M059J (cell line): Measurements from ENCODE around the gene CEP72. TPM values are rescaled to one million over a fixed set of nuclear protein-coding genes. Genes with fewer than 3 reads are reported as not detected.

Experiments used
- DNase-seq: peaks from one replicate; pipeline ENCODE4 v3.0.0-alpha.2; 2012; ENCODE audit warnings: low read depth
- total RNA-seq: library from RNA; depleted of rRNA; stranded (reverse); fragments of >200 nt; shearing (Covaris generic); gene quantifications from 2 replicates; pipeline ENCODE4 v1.2.3, GENCODE V29; 2014

Gene CEP72
- total RNA-seq, 1 experiment from 2014 or later, result 6.1 TPM

DNA sequence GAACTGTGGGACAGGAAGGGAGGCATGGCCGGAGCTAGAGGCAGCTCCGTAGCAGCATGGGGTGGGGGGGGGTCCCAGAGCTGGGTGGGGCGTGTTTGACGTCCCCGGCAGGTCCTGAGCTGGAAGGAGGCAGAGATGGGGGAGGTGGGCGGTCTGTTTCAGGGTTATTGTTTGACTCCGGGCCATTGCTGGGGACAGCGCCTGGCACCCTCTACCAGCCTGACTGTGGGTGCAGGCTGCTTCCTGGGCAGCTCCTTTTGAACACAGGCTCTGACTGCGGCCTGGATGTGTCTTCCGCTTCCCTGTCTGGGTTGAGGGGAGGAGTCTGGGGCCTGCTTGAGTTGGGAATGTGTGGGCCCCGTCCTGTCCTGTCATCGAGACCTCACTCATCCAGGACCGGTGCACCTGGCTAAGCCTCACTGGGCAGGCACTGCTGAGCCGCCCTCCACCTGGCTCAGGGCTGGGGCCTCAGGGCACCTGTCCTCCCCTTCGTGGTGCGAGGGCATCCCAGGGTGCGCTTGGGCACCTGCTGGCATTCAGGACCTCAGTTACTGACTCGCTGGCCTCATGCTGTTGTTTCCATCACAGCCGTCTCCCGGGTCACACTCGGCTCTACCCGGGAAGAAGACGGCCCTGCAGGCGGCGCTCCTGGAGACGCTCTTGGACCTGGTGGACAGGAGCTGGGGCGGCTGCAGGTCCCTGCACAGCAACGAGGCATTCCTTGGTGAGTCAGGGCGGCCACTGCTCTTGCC is 26.5 kb downstream of the CEP72 start:
- no peak for DNase-seq

DNA sequence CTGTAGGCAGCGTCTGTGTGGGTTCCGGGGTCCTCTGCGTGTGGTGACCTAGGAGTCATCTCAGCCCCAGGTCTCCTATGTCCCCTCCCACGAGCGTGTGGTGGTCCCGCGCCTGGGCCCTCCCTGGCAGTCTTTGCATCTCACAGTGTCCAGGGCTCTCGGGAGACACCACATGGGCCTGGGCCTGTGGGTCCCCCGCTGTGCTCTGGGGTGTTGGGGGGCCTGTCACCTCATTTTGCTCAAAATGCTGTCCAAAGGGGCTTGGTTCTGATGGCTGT is 27.1 kb downstream of the CEP72 start:
- no peak for DNase-seq

DNA sequence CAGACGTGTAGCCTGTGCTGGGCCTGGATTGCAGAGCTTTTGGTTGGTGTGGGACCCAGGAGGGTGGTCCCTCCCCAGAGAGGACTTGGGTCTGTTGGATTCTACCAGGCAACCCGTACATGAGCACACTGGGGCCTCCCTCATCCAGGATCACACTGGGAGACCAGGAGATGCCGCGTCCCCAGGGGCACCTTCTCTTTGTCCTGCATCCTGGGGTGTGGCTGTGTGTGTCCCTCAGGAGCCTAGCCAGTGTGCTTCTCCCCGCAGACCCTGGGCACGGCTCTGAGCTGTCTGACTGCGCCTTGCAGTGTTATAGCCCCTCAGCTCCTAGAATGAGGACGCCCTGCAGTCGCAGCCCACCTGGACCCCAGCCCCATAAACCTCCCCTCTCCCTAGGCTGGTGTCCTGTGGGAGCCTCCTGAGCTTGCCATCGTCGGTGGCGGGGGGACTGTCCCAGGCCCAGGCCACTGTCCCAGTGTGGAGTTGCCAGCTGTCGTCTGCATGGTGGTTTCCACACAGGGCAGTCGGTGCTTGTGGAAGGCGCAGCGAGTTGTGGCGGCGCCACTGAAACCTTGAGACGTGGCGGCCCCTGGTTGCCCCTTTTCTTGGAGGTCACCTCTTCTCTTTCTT is 27.6 kb downstream of the CEP72 start:
- no peak for DNase-seq

DNA sequence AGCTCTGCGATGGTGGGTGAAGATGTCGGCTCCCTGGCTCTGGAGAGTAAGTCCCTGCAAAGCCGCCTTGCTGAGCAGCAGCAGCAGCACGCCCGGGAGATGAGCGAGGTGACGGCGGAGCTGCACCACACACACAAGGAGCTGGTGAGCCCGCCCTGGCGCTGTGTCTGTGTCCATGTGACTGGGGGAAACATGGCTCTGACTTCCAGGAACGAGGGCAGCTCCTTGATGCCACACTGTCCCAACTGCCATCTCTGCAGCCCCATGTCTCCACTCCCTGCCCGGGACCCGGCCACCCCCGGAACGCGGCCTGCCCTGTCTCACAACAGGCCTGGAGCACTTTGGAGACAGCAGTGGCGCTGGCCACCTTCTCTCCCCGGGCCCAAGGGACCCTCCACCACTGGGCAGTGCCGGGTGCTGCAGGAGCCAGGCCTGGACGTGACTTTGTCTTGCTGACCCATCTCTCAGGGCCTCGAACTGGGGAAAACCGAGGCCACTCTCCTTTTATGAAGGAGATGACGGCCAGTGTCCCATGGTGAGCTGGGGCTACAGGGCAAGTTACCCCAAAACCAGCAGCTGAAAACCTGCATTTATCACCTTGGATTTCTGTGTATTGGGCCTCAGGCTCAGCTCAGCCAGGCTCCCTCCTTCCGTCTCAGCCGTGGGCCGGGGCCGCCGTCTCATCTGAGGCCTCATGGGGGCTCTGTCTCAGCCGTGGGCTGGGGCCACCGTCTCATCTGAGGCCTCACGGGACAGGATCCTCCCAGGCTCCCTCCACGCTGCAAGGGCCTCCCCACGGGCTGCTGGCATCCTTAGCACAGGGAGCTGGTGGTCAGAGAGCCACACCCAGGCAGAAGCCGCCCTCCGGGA is 28.6 kb downstream of the CEP72 start:
- no peak for DNase-seq

DNA sequence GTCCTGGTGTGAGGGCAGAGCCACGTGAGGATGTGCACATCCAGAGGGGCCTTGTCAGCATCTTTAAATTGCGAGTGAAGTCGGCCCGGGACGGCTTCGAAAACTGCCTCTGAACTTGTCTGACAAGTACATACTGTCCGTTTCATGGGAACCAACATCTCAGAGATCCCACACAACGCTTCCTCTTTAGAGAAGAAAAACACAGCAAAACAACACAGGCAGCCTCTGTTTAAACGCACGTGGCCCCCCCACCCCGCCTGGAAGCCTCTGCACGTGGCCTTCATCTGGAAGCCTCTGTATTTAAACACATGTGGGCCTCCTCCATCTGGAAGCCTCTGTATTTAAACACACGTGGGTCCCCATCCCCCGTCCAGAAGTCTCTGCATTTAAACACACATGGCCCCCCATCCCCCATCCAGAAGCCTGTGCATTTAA is 29.2 kb downstream of the CEP72 start:
- no peak for DNase-seq

DNA sequence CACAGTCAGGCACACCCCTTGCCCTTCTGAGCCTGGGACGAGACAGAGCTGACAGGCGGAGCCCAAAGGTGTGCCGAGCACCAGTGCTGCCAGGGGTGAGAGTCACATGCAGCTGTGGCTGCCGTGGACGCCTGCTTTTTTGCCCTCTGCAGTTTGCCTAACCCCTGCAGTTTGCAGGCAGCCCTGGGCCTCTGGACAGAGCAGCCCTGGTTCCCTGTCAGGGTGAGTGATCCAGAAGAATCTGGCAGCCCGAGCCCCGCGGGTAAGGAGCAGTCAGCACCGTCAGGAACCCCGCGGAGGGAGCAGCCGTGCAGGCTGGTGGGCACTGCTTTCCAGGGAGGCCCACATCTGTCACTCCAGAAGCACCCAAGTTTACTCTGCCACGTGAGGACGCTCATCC is 30.3 kb downstream of the CEP72 start:
- no peak for DNase-seq

DNA sequence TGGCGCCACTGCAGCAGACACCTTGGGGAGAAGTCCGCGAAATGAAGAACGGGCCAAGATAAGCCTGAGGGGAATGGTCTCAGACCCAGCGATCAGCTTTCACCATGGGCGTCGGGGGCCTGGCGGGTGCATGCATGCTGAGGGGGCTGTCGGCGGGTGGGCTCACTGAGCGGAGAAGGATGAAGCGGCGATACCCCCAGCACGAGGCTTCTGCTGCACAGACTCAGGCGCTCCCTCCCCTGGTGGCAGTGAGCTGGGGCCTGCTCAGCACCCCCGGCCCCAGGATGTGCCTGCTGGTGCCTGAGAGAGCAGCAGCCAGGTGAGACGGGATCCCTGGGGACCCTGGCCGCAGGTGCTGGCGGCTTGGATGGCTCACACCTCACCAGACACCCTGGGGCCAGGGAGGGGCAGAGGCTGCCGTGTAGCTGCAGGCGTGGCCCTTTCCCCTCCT is 31.2 kb downstream of the CEP72 start:
- no peak for DNase-seq

DNA sequence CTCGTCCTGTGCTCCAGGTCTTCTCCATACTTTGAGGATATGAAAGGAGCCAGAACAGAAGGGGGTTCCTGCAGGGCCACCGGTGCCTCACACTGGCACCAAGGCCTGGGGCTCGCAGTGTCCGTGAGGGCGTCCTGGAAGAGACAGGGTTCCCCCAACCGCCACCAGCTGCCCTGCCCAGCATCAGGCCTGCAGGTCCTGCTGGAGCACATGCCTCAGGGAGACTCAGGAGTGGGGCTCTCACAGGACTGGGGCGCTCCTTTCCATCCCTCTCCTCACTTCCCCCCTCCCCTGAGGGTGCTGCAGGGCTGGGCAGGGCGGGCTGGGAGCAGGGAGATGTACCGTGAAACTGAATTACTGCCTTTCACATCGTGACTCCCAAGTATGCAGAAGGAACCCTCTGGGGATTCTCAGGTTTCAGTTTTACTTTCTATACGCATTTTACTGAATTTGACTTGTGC is 31.7 kb downstream of the CEP72 start:
- DNase-seq, result no peak

DNA sequence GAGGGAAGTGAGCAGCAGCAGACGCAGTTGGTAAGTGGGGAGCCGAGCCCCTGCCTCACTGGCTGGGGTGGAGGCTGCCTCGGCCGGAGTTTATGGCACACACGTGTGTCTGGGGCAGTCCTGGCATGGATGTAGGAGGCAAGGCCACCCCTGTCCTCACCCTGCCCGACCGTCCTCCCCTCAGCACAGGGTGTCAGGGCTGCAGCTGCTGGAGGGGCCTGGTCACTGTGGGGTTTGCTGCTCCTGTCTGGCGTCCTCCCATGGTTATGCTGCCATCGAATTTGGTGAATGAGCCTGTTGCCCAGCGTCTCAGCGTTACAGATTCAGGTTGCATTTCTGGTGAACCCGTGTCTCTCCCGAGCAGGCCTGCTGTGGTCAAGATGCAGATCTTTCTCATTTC is 32.4 kb downstream of the CEP72 start:
- no peak for DNase-seq

DNA sequence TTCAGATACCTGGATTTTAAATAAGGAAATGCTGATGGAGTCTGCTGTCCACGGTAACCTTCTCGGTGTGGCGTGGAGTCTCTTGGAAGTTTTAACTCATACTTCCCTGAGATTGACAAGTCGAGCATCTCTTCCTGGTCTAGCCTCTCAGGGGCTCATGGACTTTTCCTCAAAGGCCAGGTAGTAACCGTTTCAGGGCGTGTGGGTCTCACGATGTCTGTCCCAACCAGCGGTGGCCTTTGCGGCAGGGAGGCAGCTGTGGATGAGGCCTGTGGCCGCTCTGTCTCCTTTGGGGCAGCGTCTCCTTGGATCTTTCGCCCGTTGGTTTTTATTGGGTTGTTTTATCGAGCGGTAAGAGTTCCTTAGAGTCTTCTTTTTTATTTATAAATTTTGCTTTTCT is 32.8 kb downstream of the CEP72 start:
- no peak for DNase-seq

DNA sequence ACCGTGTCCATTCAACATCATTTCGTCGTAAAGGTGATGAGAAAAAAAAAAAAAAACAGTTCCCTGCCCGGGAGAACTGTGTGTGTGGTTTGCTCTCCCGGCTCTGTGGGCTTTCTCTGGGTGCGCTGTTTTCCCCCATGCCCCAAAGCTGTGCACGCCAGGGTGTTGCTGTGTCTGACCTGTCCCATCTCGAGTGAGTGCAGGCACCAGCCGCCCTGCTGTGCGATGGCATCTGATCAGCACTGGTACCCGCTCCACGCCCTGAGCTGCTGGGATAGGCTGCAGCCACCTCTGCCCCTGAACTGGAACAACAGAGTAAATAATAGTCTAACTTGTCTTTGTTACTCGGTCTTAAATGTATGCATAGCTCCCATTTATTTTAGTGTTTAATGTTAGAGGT is 33.3 kb downstream of the CEP72 start:
- DNase-seq, result no peak

DNA sequence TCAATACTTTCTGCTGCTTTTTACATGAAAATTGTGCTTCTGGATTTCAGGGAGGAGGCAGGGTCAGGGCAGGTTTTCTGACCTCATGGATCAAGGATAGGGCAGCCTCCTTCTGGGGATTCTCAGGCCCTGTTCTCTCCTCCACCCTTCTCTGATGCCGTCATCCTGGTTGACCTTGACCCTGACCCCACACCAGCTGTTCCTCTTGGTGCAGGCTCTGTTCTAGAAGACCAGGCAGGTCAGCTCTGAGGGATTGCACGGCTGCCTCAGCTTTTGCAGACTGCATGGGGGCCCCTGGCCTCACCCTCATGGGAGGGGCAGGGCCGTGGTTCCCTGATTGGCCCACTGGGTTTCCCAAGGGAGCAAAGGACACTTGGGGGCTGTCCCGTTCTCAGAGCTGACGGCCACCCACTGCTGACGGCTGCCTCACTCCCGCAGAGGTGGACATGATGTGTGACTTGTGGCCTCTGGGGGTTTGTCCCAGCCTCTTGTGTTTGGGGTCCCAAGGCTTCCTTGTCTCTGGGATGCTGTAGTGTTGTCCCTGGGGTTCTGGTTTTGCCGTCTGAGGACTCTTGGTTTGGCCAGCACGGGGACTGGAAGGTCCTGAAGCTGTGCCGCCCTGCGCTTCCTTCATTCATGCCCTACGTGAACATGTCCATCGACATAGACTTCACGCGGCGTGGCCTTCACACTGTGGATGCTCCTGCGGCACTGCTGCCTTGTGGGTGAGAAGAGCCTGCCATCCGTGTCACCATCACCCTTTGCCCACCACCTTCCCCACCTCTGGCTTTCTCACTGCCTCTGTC is 34.5 kb downstream of the CEP72 start:
- no peak for DNase-seq

DNA sequence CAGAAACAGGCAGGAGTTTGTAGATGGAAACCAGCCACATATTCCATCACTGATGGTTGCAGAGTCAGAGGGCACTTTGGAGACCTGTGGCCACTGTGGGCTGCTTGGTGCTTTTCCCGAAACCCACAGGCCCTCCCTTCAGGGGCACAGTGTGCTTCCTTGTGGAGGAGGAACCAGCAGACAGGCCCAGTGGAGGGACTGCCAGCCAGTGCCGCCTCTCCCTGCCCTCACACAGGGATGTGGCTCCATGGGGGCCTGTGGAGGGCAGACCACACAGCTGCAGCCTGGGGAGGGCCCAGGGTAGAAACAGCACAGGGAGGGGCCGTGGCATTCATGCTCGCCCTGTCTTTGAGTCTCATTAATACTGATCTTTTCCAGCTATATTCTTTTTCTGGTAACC is 35.2 kb downstream of the CEP72 start:
- no peak for DNase-seq

DNA sequence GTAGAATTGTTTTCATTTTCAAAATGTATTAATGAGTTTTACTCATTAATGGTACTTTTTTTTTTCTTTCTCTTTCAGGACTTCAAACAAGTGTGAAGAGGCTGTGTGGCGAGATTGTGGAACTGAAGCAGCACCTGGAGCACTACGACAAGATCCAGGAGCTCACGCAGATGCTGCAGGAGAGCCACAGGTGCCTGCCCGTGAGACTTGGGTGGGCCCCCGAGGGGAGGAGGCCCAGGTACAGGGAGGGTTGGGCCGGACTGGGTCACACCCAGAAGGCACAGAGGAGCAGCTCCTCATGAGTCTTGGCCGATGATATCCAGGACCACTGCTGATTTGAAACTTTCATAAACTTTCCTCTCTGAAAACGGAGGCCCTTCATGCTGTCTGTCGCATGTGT is 35.6 kb downstream of the CEP72 start:
- DNase-seq, result no peak

DNA sequence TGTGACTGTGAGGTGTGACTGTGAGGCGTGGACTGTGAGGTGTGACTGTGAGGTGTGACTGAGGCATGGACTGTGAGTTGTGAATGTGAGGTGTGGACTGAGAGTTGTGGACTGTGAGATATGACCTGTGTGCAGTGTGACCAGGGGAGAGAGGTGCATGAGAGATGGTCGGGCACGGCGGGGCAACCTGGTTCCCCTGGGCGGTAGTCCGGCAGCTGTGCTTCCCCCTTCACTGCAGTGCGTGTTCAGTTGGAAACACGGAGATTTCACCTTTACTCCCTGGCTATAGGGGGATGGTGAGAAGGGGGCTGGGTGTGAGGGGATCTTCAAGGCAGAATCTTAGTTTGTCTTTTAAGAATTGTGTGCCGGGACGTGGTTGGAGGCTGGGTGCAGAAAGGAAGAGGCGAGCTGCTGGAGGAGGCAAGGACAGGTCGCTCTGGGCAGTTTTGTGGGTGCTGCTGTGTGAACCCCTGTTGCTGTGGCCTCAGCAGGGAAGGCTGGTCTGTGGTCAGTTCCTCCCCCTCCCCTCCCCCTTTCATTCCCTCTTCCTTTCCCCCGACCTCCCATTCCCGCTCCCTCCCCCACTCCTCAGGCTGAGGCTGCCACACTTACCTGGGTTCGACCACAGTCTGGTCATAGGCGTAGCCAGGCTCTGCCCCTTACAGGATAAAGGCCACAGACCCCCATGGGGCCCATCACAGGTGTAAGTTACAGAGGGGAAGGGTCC is 39.3 kb downstream of the CEP72 start:
- DNase-seq, result no peak

DNA sequence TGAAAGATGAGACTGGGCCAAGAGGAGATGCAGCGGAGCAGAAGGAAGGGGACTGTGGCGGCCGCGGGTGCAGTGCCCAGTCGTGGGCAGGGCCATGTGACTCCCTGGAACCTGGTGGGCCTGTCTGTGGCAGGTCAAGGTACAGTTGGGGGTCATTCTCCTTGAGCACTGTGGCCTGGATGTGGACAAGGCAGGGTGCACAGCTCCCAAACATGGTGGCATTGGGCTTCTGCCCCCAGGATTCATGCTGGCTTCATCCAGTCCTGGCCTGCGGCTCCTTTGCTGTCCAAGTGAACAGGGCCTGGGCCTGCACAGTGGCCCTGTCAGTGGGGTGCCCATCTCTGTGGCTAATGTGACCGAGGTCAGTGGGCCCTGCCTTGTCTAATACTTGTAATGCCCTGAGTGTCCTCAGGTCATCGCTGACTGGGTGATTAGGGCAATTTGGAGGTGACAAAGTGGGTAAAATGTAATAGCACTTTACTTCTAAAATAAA is 39.9 kb downstream of the CEP72 start:
- no peak for DNase-seq

DNA sequence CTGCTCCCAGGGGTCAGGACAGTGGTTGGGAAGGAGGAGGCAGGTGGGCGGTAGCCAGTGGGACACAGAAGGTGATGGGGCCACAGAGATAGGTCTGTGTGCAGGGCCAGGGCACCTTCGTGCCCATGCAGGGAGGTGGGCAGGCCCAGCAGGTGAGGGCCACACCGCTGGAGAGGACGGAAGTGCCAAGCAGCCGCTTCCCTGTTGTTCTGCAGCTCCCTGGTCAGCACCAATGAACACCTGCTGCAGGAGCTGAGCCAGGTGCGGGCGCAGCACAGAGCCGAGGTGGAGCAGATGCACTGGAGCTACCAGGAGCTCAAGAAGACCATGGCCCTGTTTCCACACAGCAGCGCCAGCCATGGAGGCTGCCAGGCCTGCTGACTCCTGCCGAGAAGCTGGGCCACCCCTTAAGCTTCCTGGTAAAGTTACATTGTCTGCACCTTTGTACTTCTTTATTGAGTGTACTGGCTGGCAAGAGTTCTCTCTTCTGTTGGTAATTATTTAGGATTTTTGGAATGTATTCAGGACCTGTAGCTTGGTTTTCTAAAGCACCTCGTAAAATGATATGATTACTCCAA is 40.7 kb downstream of the CEP72 start:
- no peak for DNase-seq

DNA sequence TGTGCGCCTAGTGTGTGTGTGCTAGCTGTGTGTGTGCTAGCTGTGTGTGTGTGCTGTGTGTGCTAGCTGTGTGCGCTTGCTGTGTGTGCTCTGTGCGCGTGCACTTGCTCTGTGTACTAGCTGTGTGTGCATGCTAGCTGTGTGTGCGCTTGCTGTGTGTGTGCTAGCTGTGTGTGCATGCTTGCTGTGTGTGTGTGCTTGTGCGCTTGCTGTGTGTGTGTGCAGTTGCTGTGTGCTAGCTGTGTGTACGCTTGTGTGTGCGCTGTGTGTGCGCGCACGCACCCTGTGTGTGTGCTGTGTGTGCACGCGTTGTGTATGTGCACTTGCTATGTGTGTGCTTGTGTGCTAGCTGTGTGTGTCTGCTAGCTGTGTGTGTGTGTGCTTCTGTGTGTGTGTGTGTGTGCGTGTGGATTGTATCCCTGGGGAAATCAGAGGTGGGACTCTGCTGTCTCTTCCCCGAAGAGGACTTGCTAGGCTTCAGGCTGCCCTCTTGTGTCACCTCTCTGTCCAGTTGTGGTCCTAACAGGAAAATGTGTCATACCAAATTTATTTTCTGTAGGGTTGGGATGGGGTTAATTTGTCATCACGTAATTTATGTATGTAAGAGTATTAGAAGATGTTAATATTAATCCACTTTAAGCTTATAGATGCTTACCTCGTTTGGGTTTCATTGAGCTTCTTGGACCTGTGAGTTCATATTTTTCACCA is 42.1 kb downstream of the CEP72 start:
- no peak for DNase-seq

DNA sequence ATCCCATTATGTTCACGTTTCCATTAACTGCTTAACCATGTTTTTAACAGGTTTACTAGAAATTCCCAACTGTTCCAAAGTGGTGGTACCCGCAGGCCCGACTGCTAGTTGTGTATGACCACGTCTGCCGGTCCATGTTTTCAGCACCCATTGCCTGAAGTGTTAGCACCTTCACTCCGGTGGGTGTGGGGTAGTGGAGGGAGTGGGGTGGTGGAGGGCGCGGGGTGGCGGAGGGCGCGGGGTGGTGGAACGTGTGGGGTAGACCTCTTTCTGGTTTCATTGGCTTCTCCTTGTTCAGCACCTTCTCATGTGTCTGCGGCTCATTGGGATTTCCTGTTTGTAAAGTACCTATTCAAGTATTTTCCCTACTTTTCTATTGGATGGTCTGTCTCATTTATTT is 43.3 kb downstream of the CEP72 start:
- DNase-seq, result no peak

DNA sequence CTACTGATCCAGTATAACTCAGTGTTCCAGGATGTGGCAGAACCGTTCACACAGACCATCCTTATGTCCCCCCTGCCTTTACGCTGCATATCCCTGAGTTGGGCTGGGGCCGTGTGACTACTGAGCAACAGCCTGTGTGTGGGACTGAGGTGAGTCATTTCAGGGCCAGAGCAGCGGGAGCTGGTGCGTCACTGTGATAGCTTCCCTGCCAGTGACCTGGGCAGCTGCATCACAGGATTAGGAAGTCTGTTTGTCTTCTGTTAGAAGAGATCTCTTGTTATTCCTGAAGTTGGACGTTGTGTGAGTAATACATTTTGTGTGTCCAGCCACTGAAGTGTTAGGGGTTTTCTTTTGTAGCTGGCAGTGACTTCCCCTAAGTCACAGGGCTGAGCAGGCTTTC is 45.4 kb downstream of the CEP72 start:
- DNase-seq, result peak; percentile 83
